Activated naive CD4-positive, alpha-beta T cell treated with anti-CD3 and anti-CD28 coated beads, Interleukin-2, amount 50 U/mL, for 24 hours (primary cell): Measurements from ENCODE around the gene BICRA.
"Not testable (repeated sequence)": the region's sequence is repeated elsewhere in the genome, so short reads cannot be mapped to it uniquely, and the experiment has no call there.

ENCODE experiments used
- H3K27ac Mint-ChIP-seq: one replicate; pipeline ENCODE4 v1.8.0; 2021; ENCODE audit warnings: mild to moderate bottlenecking, mixed read lengths
- H3K27me3 Mint-ChIP-seq: one replicate; pipeline ENCODE4 v1.8.0; 2021; ENCODE audit warnings: mixed read lengths
- H3K36me3 Mint-ChIP-seq: one replicate; pipeline ENCODE4 v1.8.0; 2021; ENCODE audit warnings: mixed read lengths
- H3K4me1 Mint-ChIP-seq: one replicate; pipeline ENCODE4 v1.8.0; 2021; ENCODE audit warnings: mixed read lengths
- H3K4me3 Mint-ChIP-seq: one replicate; pipeline ENCODE4 v1.8.0; 2021; ENCODE audit warnings: mild to moderate bottlenecking, mixed read lengths
- H3K9me3 Mint-ChIP-seq: one replicate; pipeline ENCODE4 v1.8.0; 2021; ENCODE audit warnings: mixed read lengths

The BICRA gene

GRCh38 chr19:47614559-47614958 is 5.6 kb downstream of the BICRA start:
- no peak overlapping the region for H3K4me3 Mint-ChIP-seq
- H3K36me3 Mint-ChIP-seq, result peaks cover 3% of the 10 kb centered on the region
- no peaks in the 10 kb centered on the region for H3K27me3 Mint-ChIP-seq
- H3K27ac Mint-ChIP-seq, result no peak overlapping the region
- H3K9me3 Mint-ChIP-seq, result no peaks in the 10 kb centered on the region
- H3K4me1 Mint-ChIP-seq, result peaks cover 51% of the 10 kb centered on the region

GRCh38 chr19:47615230-47615629 is 6.3 kb downstream of the BICRA start:
- Mint-ChIP-seq H3K4me3 (no peak overlapping the region), H3K36me3 (peaks cover 6% of the 10 kb centered on the region), H3K27me3 (no peaks in the 10 kb centered on the region), H3K27ac (no peak overlapping the region), H3K4me1 (peaks cover 58% of the 10 kb centered on the region), H3K9me3 (no peaks in the 10 kb centered on the region)

- Mint-ChIP-seq H3K27me3 (no peaks in the 10 kb centered on the region), H3K9me3 (no peaks in the 10 kb centered on the region), H3K36me3 (peaks cover 6% of the 10 kb centered on the region), H3K4me1 (peaks cover 54% of the 10 kb centered on the region), H3K4me3 (no peak overlapping the region), H3K27ac (no peak overlapping the region)
Observed at GRCh38 chr19:47615714-47616113, 6.8 kb downstream of the BICRA start.

GRCh38 chr19:47618771-47619170 is 9.8 kb downstream of the BICRA start:
- Mint-ChIP-seq H3K4me1 (peaks cover 42% of the 10 kb centered on the region), H3K36me3 (peaks cover 6% of the 10 kb centered on the region), H3K9me3 (no peaks in the 10 kb centered on the region), H3K27ac (no peak overlapping the region), H3K27me3 (no peaks in the 10 kb centered on the region), H3K4me3 (no peak overlapping the region)

- peaks cover 50% of the 10 kb centered on the region for H3K4me1 Mint-ChIP-seq
- no peaks in the 10 kb centered on the region for H3K27me3 Mint-ChIP-seq
- H3K4me3 Mint-ChIP-seq, result no peak overlapping the region
Observed at GRCh38 chr19:47619763-47620162, 10.8 kb downstream of the BICRA start.

GRCh38 chr19:47623151-47623920 is 14.4 kb downstream of the BICRA start:
- Mint-ChIP-seq H3K36me3 (peaks cover 6% of the 10 kb centered on the region), H3K4me1 (peaks cover 56% of the 10 kb centered on the region), H3K27me3 (no peaks in the 10 kb centered on the region), H3K4me3 (no peak overlapping the region), H3K27ac (peak overlapping the region; percentile 51), H3K9me3 (no peaks in the 10 kb centered on the region)

More at GRCh38 chr19:47619763-47620162, 10.8 kb downstream of the BICRA start:
- Mint-ChIP-seq H3K36me3 (peaks cover 9% of the 10 kb centered on the region), H3K27ac (no peak overlapping the region), H3K9me3 (no peaks in the 10 kb centered on the region)

- Mint-ChIP-seq H3K4me1 (peaks cover 60% of the 10 kb centered on the region), H3K27ac (peak overlapping the region; percentile 88)
Observed at GRCh38 chr19:47623921-47624391, 15.0 kb downstream of the BICRA start.

GRCh38 chr19:47625650-47626049 is 16.7 kb downstream of the BICRA start:
- H3K27me3 Mint-ChIP-seq, result no peaks in the 10 kb centered on the region
- peaks cover 58% of the 10 kb centered on the region for H3K4me1 Mint-ChIP-seq
- peaks cover 3% of the 10 kb centered on the region for H3K36me3 Mint-ChIP-seq
- H3K9me3 Mint-ChIP-seq, result no peaks in the 10 kb centered on the region
- H3K27ac Mint-ChIP-seq, result peak overlapping the region; percentile 4
- no peak overlapping the region for H3K4me3 Mint-ChIP-seq

More at GRCh38 chr19:47623921-47624391, 15.0 kb downstream of the BICRA start:
- peak overlapping the region; percentile 24 for H3K4me3 Mint-ChIP-seq
- no peaks in the 10 kb centered on the region for H3K9me3 Mint-ChIP-seq
- peaks cover 6% of the 10 kb centered on the region for H3K36me3 Mint-ChIP-seq
- H3K27me3 Mint-ChIP-seq, result no peaks in the 10 kb centered on the region

- Mint-ChIP-seq H3K27ac (no peak overlapping the region), H3K9me3 (no peaks in the 10 kb centered on the region), H3K4me3 (no peak overlapping the region), H3K27me3 (no peaks in the 10 kb centered on the region), H3K36me3 (peaks cover 3% of the 10 kb centered on the region), H3K4me1 (peaks cover 57% of the 10 kb centered on the region)
Observed at GRCh38 chr19:47626238-47626637, 17.3 kb downstream of the BICRA start.

- no peaks in the 10 kb centered on the region for H3K9me3 Mint-ChIP-seq
- no peaks in the 10 kb centered on the region for H3K27me3 Mint-ChIP-seq
- no peak overlapping the region for H3K4me3 Mint-ChIP-seq
- peaks cover 63% of the 10 kb centered on the region for H3K4me1 Mint-ChIP-seq
- peak overlapping the region; percentile 41 for H3K27ac Mint-ChIP-seq
- H3K36me3 Mint-ChIP-seq, result peaks cover 3% of the 10 kb centered on the region
Observed at GRCh38 chr19:47628078-47628771, 19.3 kb downstream of the BICRA start.

GRCh38 chr19:47630594-47630993 is 21.7 kb downstream of the BICRA start:
- Mint-ChIP-seq H3K27ac (no peak overlapping the region), H3K4me1 (peaks cover 58% of the 10 kb centered on the region), H3K27me3 (no peaks in the 10 kb centered on the region), H3K4me3 (no peak overlapping the region), H3K9me3 (no peaks in the 10 kb centered on the region), H3K36me3 (no peaks in the 10 kb centered on the region)

GRCh38 chr19:47631681-47632446 is 22.9 kb downstream of the BICRA start:
- no peak overlapping the region for H3K4me3 Mint-ChIP-seq

GRCh38 chr19:47633517-47633916 is 24.6 kb downstream of the BICRA start:
- Mint-ChIP-seq H3K9me3 (no peaks in the 10 kb centered on the region), H3K27ac (no peak overlapping the region), H3K4me1 (peaks cover 56% of the 10 kb centered on the region), H3K27me3 (no peaks in the 10 kb centered on the region), H3K36me3 (peaks cover 2% of the 10 kb centered on the region), H3K4me3 (no peak overlapping the region)

More at GRCh38 chr19:47631681-47632446, 22.9 kb downstream of the BICRA start:
- Mint-ChIP-seq H3K27me3 (no peaks in the 10 kb centered on the region), H3K36me3 (no peaks in the 10 kb centered on the region), H3K27ac (no peak overlapping the region), H3K9me3 (no peaks in the 10 kb centered on the region), H3K4me1 (peaks cover 59% of the 10 kb centered on the region)

GRCh38 chr19:47633996-47634395 is 25.1 kb downstream of the BICRA start:
- Mint-ChIP-seq H3K9me3 (no peaks in the 10 kb centered on the region), H3K27ac (no peak overlapping the region), H3K27me3 (no peaks in the 10 kb centered on the region), H3K4me1 (peaks cover 53% of the 10 kb centered on the region), H3K4me3 (no peak overlapping the region), H3K36me3 (peaks cover 2% of the 10 kb centered on the region)

GRCh38 chr19:47635152-47635754 is 26.3 kb downstream of the BICRA start:
- peaks cover 49% of the 10 kb centered on the region for H3K4me1 Mint-ChIP-seq
- not testable (repeated sequence) for H3K4me3 Mint-ChIP-seq, H3K36me3 Mint-ChIP-seq, H3K9me3 Mint-ChIP-seq, H3K27ac Mint-ChIP-seq, H3K27me3 Mint-ChIP-seq
